Measurements from ENCODE around the gene ZBTB33. TPM values are rescaled to one million over a fixed set of nuclear protein-coding genes. Genes with fewer than 3 reads are reported as not detected.

Gene ZBTB33
- total and polyA plus RNA-seq, 4 donors = 3.1 to 21.0 (median 8.0) TPM

DNA sequence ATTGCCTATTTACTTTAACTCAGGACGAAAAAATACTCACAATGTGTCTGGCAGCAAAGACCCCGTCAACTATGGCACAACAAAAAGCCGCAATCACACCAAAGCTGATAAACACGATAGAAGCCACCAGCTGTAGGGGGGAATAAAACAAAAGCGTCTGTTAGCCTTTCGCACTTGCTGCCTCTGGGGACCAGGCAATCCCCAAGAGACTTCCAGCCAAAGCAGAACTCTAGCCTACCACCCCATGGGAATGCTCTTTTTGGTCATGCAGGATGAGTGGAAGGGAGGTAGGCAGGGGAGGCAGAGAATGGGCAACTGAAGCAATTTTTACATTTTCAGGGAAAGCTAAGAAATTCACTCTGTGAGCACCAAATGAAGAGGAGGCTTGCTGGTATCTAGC is 40.6 kb downstream of the ZBTB33 start:
- 79 to 95% methylated on average over 6 of the region's 6 CpGs for WGBS, 2 donors
- ATAC-seq (ENCODE audit: insufficient read depth, low FRiP score) = no peak
- H3K27me3 ChIP-seq (ENCODE audit: control insufficient read depth in 3 of 3, insufficient read depth in 3 of 3, low read length in 2 of 3) = no peaks in the 10 kb centered on the region

GRCh38 chrX:120293015-120293414 is 42.4 kb downstream of the ZBTB33 start:
- H3K27me3 ChIP-seq (ENCODE audit: control insufficient read depth in 3 of 3, insufficient read depth in 3 of 3, low read length in 2 of 3) = no peaks in the 10 kb centered on the region
- ATAC-seq (ENCODE audit: insufficient read depth, low FRiP score) = no peak

More for the DNA sequence above, 40.6 kb downstream of the ZBTB33 start:
- H3K36me3 ChIP-seq (ENCODE audit: control insufficient read depth in 4 of 4, insufficient read depth in 4 of 4, low read length in 4 of 4) = no peaks in the 10 kb centered on the region
- no peak for TF ChIP-seq CTCF (IDR thresholded peaks at IDR 0.05; ENCODE audit: control extremely low read depth, extremely low read depth)
- no peak for DNase-seq
- no peaks in the 10 kb centered on the region for H3K4me1 ChIP-seq (ENCODE audit: control insufficient read depth in 5 of 5, insufficient read depth in 5 of 5, low read length in 5 of 5)
- H3K4me3 ChIP-seq = no peak overlapping the region
- no peak overlapping the region for H3K9ac ChIP-seq (ENCODE audit: insufficient read depth in 1 of 2, low read length in 2 of 2)
- H3K9me3 ChIP-seq (ENCODE audit: control insufficient read depth in 4 of 4, insufficient read depth in 3 of 4, low read length in 3 of 4) = no peaks in the 10 kb centered on the region
- H3K27ac ChIP-seq (ENCODE audit: low read depth in 1 of 2, low read length in 1 of 2) = no peak overlapping the region

GRCh38 chrX:120294651-120295050 is 44.0 kb downstream of the ZBTB33 start:
- no peaks in the 10 kb centered on the region for H3K4me1 ChIP-seq (ENCODE audit: control insufficient read depth in 5 of 5, insufficient read depth in 5 of 5, low read length in 5 of 5)
- no peak overlapping the region for H3K4me3 ChIP-seq
- H3K9me3 ChIP-seq (ENCODE audit: control insufficient read depth in 4 of 4, insufficient read depth in 3 of 4, low read length in 3 of 4) = no peaks in the 10 kb centered on the region
- no peaks in the 10 kb centered on the region for H3K36me3 ChIP-seq (ENCODE audit: control insufficient read depth in 4 of 4, insufficient read depth in 4 of 4, low read length in 4 of 4)
- no peak for TF ChIP-seq CTCF (IDR thresholded peaks at IDR 0.05; ENCODE audit: control extremely low read depth, extremely low read depth)
- no peak overlapping the region for H3K9ac ChIP-seq (ENCODE audit: insufficient read depth in 1 of 2, low read length in 2 of 2)
- H3K27ac ChIP-seq (ENCODE audit: low read depth in 1 of 2, low read length in 1 of 2) = no peak overlapping the region
- ATAC-seq (ENCODE audit: insufficient read depth, low FRiP score) = no peak
- H3K27me3 ChIP-seq (ENCODE audit: control insufficient read depth in 3 of 3, insufficient read depth in 3 of 3, low read length in 2 of 3) = no peaks in the 10 kb centered on the region
- DNase-seq = no peak

More at GRCh38 chrX:120293015-120293414, 42.4 kb downstream of the ZBTB33 start:
- Histone ChIP-seq H3K36me3 (ENCODE audit: control insufficient read depth in 4 of 4, insufficient read depth in 4 of 4, low read length in 4 of 4) (no peaks in the 10 kb centered on the region), H3K4me1 (ENCODE audit: control insufficient read depth in 5 of 5, insufficient read depth in 5 of 5, low read length in 5 of 5) (no peaks in the 10 kb centered on the region), H3K9me3 (ENCODE audit: control insufficient read depth in 4 of 4, insufficient read depth in 3 of 4, low read length in 3 of 4) (no peaks in the 10 kb centered on the region), H3K4me3 (no peak overlapping the region), H3K9ac (ENCODE audit: insufficient read depth in 1 of 2, low read length in 2 of 2) (no peak overlapping the region), H3K27ac (ENCODE audit: low read depth in 1 of 2, low read length in 1 of 2) (no peak overlapping the region)
- TF ChIP-seq CTCF (IDR thresholded peaks at IDR 0.05; ENCODE audit: control extremely low read depth, extremely low read depth) = no peak
- no peak for DNase-seq
- WGBS, 2 donors = 75 to 86% methylated on average over 2 of the region's 2 CpGs

- Histone ChIP-seq H3K4me3 (no peak overlapping the region), H3K4me1 (ENCODE audit: control insufficient read depth in 5 of 5, insufficient read depth in 5 of 5, low read length in 5 of 5) (no peaks in the 10 kb centered on the region), H3K9me3 (ENCODE audit: control insufficient read depth in 4 of 4, insufficient read depth in 3 of 4, low read length in 3 of 4) (no peaks in the 10 kb centered on the region), H3K27ac (ENCODE audit: low read depth in 1 of 2, low read length in 1 of 2) (no peak overlapping the region), H3K27me3 (ENCODE audit: control insufficient read depth in 3 of 3, insufficient read depth in 3 of 3, low read length in 2 of 3) (peaks cover 0 to 7% (median 0%) of the 10 kb centered on the region in 3 donors), H3K36me3 (ENCODE audit: control insufficient read depth in 4 of 4, insufficient read depth in 4 of 4, low read length in 4 of 4) (no peaks in the 10 kb centered on the region), H3K9ac (ENCODE audit: insufficient read depth in 1 of 2, low read length in 2 of 2) (no peak overlapping the region)
- no peak for TF ChIP-seq CTCF (IDR thresholded peaks at IDR 0.05; ENCODE audit: control extremely low read depth, extremely low read depth)
- 70 to 100% methylated on average over 1 of the region's 1 CpG for WGBS, 2 donors
- no peak for ATAC-seq (ENCODE audit: insufficient read depth, low FRiP score)
- DNase-seq = no peak
Measured at GRCh38 chrX:120297923-120298322, 47.3 kb downstream of the ZBTB33 start.
